DND-41 (cell line): ENCODE results near the gene ANKLE1.

Source experiments
- EZH2 ChIP-seq: IDR thresholded peaks from 3 replicates; pipeline ENCODE4 v1.6.1; 2012; ENCODE audit warnings: borderline replicate concordance, low read depth, mild to moderate bottlenecking, moderate library complexity, low read length, inconsistent platforms; ENCODE audit not compliant: severe bottlenecking
- TF ChIP-seq, protein P1 (sequence below): IDR thresholded peaks from 2 replicates; pipeline ENCODE4 v1.5.1; 2012; ENCODE audit warnings: borderline replicate concordance, low read length, moderate library complexity, mild to moderate bottlenecking; ENCODE audit not compliant: poor library complexity, severe bottlenecking; ENCODE audit errors: extremely low read depth

GRCh38 chr19:17296976-17297375 lies 15.3 kb downstream of the ANKLE1 start:
- TF ChIP-seq EZH2: no peak
- TF ChIP-seq, protein P1, sequence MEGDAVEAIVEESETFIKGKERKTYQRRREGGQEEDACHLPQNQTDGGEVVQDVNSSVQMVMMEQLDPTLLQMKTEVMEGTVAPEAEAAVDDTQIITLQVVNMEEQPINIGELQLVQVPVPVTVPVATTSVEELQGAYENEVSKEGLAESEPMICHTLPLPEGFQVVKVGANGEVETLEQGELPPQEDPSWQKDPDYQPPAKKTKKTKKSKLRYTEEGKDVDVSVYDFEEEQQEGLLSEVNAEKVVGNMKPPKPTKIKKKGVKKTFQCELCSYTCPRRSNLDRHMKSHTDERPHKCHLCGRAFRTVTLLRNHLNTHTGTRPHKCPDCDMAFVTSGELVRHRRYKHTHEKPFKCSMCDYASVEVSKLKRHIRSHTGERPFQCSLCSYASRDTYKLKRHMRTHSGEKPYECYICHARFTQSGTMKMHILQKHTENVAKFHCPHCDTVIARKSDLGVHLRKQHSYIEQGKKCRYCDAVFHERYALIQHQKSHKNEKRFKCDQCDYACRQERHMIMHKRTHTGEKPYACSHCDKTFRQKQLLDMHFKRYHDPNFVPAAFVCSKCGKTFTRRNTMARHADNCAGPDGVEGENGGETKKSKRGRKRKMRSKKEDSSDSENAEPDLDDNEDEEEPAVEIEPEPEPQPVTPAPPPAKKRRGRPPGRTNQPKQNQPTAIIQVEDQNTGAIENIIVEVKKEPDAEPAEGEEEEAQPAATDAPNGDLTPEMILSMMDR: no peak
